ENCODE measurements around the gene TPPP.

TPPP gene

GRCh38 chr5:640461-641330 lies 52.5 kb downstream of the TPPP start:
- TF ChIP-seq GATA3 (IDR thresholded peaks at IDR 0.05; ENCODE audit: low read depth, low read length): no peak
- no peak for TF ChIP-seq GATA2 (IDR thresholded peaks at IDR 0.05; ENCODE audit: low read depth, low read length)

- no peak for TF ChIP-seq GATA3 (IDR thresholded peaks at IDR 0.05; ENCODE audit: low read depth, low read length)
- TF ChIP-seq GATA2 (IDR thresholded peaks at IDR 0.05; ENCODE audit: low read depth, low read length): no peak
Measured at GRCh38 chr5:639584-640213, 53.5 kb downstream of the TPPP start.

DNA sequence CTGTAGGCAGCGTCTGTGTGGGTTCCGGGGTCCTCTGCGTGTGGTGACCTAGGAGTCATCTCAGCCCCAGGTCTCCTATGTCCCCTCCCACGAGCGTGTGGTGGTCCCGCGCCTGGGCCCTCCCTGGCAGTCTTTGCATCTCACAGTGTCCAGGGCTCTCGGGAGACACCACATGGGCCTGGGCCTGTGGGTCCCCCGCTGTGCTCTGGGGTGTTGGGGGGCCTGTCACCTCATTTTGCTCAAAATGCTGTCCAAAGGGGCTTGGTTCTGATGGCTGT lies 54.0 kb downstream of the TPPP start:
- TF ChIP-seq GATA2 (IDR thresholded peaks at IDR 0.05; ENCODE audit: low read depth, low read length) (no peak), GATA3 (IDR thresholded peaks at IDR 0.05; ENCODE audit: low read depth, low read length) (no peak)

DNA sequence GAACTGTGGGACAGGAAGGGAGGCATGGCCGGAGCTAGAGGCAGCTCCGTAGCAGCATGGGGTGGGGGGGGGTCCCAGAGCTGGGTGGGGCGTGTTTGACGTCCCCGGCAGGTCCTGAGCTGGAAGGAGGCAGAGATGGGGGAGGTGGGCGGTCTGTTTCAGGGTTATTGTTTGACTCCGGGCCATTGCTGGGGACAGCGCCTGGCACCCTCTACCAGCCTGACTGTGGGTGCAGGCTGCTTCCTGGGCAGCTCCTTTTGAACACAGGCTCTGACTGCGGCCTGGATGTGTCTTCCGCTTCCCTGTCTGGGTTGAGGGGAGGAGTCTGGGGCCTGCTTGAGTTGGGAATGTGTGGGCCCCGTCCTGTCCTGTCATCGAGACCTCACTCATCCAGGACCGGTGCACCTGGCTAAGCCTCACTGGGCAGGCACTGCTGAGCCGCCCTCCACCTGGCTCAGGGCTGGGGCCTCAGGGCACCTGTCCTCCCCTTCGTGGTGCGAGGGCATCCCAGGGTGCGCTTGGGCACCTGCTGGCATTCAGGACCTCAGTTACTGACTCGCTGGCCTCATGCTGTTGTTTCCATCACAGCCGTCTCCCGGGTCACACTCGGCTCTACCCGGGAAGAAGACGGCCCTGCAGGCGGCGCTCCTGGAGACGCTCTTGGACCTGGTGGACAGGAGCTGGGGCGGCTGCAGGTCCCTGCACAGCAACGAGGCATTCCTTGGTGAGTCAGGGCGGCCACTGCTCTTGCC lies 54.5 kb downstream of the TPPP start:
- TF ChIP-seq GATA3 (IDR thresholded peaks at IDR 0.05; ENCODE audit: low read depth, low read length): no peak
- no peak for TF ChIP-seq GATA2 (IDR thresholded peaks at IDR 0.05; ENCODE audit: low read depth, low read length)

GRCh38 chr5:637581-638450 lies 55.3 kb downstream of the TPPP start:
- TF ChIP-seq GATA3 (IDR thresholded peaks at IDR 0.05; ENCODE audit: low read depth, low read length) (no peak), GATA2 (IDR thresholded peaks at IDR 0.05; ENCODE audit: low read depth, low read length) (no peak)

DNA sequence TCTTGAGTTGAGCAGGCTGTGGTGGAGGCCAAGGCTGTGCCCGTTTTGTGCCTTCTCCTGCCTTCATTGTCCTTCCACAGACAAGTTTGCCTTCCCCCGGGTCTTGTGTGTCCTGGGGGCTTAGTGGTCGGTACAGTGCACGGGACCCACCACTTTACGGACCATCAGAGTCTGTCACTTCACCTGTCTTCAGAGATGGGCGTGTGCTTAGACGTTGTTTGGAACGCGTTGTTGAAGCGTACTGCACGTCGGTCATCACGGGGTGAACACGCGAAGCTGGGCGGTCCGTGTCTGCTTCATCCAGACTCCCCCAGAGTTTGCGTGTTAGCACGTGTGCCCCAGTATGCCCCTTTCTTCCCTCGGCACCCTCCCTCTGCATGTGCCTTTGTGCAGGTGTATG lies 56.2 kb downstream of the TPPP start:
- TF ChIP-seq GATA3 (IDR thresholded peaks at IDR 0.05; ENCODE audit: low read depth, low read length): no peak
- no peak for TF ChIP-seq GATA2 (IDR thresholded peaks at IDR 0.05; ENCODE audit: low read depth, low read length)

DNA sequence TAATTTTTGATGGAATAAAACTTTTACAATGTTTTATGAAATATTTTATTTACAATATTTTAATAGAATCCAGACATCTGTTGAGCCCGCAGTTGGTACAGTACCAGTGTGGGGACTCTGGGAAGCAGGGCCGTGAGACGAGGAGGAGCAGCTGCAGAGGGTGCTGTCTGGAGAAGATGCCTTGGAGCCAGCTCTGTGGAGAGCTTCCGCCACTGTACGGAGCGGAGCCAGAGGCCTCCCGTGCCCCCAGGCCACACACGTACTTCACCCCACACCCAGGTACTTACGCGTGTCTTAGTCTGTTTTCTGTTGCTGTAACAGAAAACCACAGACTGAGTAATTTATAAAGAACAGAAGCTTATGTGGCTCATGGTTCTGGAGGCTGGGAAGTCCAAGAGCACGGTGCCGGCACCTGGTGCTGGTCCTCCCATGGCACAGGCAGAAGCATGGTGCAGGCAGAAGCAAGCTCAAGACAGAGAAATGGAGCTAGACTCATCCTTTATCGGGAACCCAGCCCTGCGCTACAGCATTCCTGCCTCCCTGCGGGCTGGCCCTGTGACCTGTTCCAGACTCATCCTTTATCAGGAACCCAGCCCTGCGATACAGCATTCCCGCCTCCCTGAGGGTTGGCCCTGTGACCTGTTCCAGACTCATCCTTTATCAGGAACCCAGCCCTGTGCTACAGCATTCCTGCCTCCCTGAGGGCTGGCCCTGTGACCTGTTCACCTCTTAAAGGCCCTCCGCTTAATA lies 57.7 kb downstream of the TPPP start:
- no peak for TF ChIP-seq GATA2 (IDR thresholded peaks at IDR 0.05; ENCODE audit: low read depth, low read length)
- TF ChIP-seq GATA3 (IDR thresholded peaks at IDR 0.05; ENCODE audit: low read depth, low read length): no peak

GRCh38 chr5:634191-634590 lies 59.0 kb downstream of the TPPP start:
- no peak for TF ChIP-seq GATA3 (IDR thresholded peaks at IDR 0.05; ENCODE audit: low read depth, low read length)
- no peak for TF ChIP-seq GATA2 (IDR thresholded peaks at IDR 0.05; ENCODE audit: low read depth, low read length)

- TF ChIP-seq GATA3 (IDR thresholded peaks at IDR 0.05; ENCODE audit: low read depth, low read length): no peak
- TF ChIP-seq GATA2 (IDR thresholded peaks at IDR 0.05; ENCODE audit: low read depth, low read length): no peak
Measured at GRCh38 chr5:633501-633955, 59.6 kb downstream of the TPPP start.

GRCh38 chr5:627840-628239 lies 65.3 kb downstream of the TPPP start:
- TF ChIP-seq GATA3 (IDR thresholded peaks at IDR 0.05; ENCODE audit: low read depth, low read length) (no peak), GATA2 (IDR thresholded peaks at IDR 0.05; ENCODE audit: low read depth, low read length) (no peak)

DNA sequence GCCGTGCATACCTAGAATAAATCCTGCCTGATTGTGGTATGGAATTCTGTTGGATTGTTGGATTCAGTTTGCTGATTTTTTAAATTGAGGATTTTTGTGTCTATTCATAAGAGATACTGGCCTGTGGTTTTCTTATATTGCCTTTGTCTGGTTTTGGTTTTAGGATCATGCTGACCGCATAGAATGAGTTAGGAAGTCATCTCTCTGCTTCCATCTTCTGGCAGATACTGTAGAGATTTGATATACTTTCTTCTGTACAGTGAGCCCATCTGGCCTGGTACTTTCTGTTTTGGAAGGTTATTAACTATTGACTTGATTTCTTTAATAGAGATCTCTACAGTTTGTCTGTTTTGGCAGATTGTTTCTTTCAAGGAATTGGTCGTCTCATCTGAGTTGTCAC lies 66.3 kb downstream of the TPPP start:
- TF ChIP-seq GATA2 (IDR thresholded peaks at IDR 0.05; ENCODE audit: low read depth, low read length) (no peak), GATA3 (IDR thresholded peaks at IDR 0.05; ENCODE audit: low read depth, low read length) (no peak)

DNA sequence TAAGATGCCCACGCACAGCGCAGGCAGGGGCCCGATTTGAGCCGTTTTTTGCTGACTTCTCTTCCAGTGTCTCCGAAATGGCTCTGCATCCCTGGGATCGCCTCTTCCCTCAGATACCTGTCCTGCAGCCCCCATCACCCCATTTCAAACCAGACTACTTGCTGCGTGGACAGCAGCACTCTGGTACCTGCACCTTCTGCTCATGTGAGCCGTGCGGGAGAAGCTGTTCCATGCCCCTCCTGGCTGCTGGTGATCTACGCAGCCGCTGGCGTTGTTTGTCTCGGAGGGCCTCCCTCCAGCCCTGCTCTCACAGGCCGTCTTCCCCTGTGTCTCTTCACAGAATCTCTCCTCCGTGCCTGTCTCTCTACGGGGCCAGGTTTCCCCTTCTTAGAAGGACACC lies 67.6 kb downstream of the TPPP start:
- no peak for TF ChIP-seq GATA2 (IDR thresholded peaks at IDR 0.05; ENCODE audit: low read depth, low read length)
- no peak for TF ChIP-seq GATA3 (IDR thresholded peaks at IDR 0.05; ENCODE audit: low read depth, low read length)

GRCh38 chr5:624951-625230 lies 68.3 kb downstream of the TPPP start:
- TF ChIP-seq GATA3 (IDR thresholded peaks at IDR 0.05; ENCODE audit: low read depth, low read length) (no peak), GATA2 (IDR thresholded peaks at IDR 0.05; ENCODE audit: low read depth, low read length) (no peak)
